Measurements from ENCODE around the gene GRAMD1B. TPM values are rescaled to one million over a fixed set of nuclear protein-coding genes. Genes with fewer than 3 reads are reported as not detected.

The GRAMD1B gene
- 10 to 100 TPM; 27.9 to 28.2 TPM for total RNA-seq
- polyA plus RNA-seq = 2.1 TPM

GRCh38 chr11:123429913-123430720 is at the start of gene GRAMD1B:
TSS of gene GRAMD1B (plus strand) at chr11:123430269. CDS start at chr11:123430793, 524 bp downstream.
- Histone ChIP-seq H3K4me3 (ENCODE audit: low read length) (peak within 1 kb of the TSS; percentile 66), H3K36me3 (ENCODE audit: insufficient read depth, low read length) (no peaks in the 10 kb centered on the region), H3K4me1 (ENCODE audit: insufficient read depth, low read length) (peaks cover 6% of the 10 kb centered on the region), H3K9me3 (ENCODE audit: low read length) (no peaks in the 10 kb centered on the region), H3K27me3 (ENCODE audit: insufficient read depth, low read length, poor library complexity, severe bottlenecking) (no peaks in the 10 kb centered on the region), H3K27ac (ENCODE audit: low read depth, low read length) (peak within 1 kb of the TSS; percentile 59)
- CTCF ChIA-PET = interaction anchor here (1.0 to 4.8 kb wide), 4 partner anchors 9 to 49 kb away, joined by 3 to 46 read pairs (median 10); no protein-coding TSS in a partner anchor
- POLR2A ChIA-PET = interaction anchor here (0.5 to 0.9 kb wide), 3 partner anchors 22 to 547 kb away, joined by 3 read pairs; no protein-coding TSS in a partner anchor
- H3K4me3 Mint-ChIP-seq = peak within 1 kb of the TSS; percentile 91 to 95 (median 92)
- DNase-seq = peak; percentile 53 to 85 (median 66)
- peaks cover 18 to 40% (median 35%) of the 10 kb centered on the region in 3 donors for H3K4me1 Mint-ChIP-seq
- H3K36me3 Mint-ChIP-seq = peaks cover 0 to 5% (median 0%) of the 10 kb centered on the region in 3 donors
- peaks cover 0 to 8% of the 10 kb centered on the region in 2 donors for H3K27me3 Mint-ChIP-seq
- H3K27ac Mint-ChIP-seq = peak within 1 kb of the TSS; percentile 49 to 95 (median 90)
- no peaks in the 10 kb centered on the region for H3K9me3 Mint-ChIP-seq

- H3K4me1 ChIP-seq (ENCODE audit: insufficient read depth, low read length) = peaks cover 4% of the 10 kb centered on the region
- no peaks in the 10 kb centered on the region for H3K9me3 Mint-ChIP-seq
- H3K9me3 ChIP-seq (ENCODE audit: low read length) = no peaks in the 10 kb centered on the region
- ChIA-PET CTCF (no interaction called here), POLR2A (no interaction called here)
- no peaks in the 10 kb centered on the region for H3K36me3 Mint-ChIP-seq
- H3K27me3 ChIP-seq (ENCODE audit: insufficient read depth, low read length, poor library complexity, severe bottlenecking) = no peaks in the 10 kb centered on the region
- no peaks in the 10 kb centered on the region for H3K36me3 ChIP-seq (ENCODE audit: insufficient read depth, low read length)
- no peak overlapping the region for H3K27ac ChIP-seq (ENCODE audit: low read depth, low read length)
- no peak for DNase-seq
- H3K4me1 Mint-ChIP-seq = peaks cover 7 to 17% (median 10%) of the 10 kb centered on the region in 3 donors
- H3K27ac Mint-ChIP-seq = peak overlapping the region in 1 of 8 donors; percentile 1
- no peaks in the 10 kb centered on the region for H3K27me3 Mint-ChIP-seq
- no peak overlapping the region for H3K4me3 ChIP-seq (ENCODE audit: low read length)
- H3K4me3 Mint-ChIP-seq = peak overlapping the region in 1 of 7 donors; percentile 37
Measured at GRCh38 chr11:123381149-123381548, 48.9 kb upstream of the GRAMD1B start.

GRCh38 chr11:123381817-123382554 is 48.1 kb upstream of the GRAMD1B start:
- DNase-seq = no peak
- Mint-ChIP-seq H3K9me3 (no peaks in the 10 kb centered on the region), H3K27ac (peak overlapping the region in 5 of 8 donors; percentile 0 to 52 (median 23)), H3K27me3 (no peaks in the 10 kb centered on the region), H3K4me3 (peak overlapping the region in 5 of 7 donors; percentile 3 to 38 (median 13)), H3K4me1 (peaks cover 7 to 17% (median 10%) of the 10 kb centered on the region in 3 donors), H3K36me3 (no peaks in the 10 kb centered on the region)
- Histone ChIP-seq H3K4me3 (ENCODE audit: low read length) (no peak overlapping the region), H3K36me3 (ENCODE audit: insufficient read depth, low read length) (no peaks in the 10 kb centered on the region), H3K4me1 (ENCODE audit: insufficient read depth, low read length) (peaks cover 4% of the 10 kb centered on the region), H3K9me3 (ENCODE audit: low read length) (no peaks in the 10 kb centered on the region), H3K27ac (ENCODE audit: low read depth, low read length) (no peak overlapping the region), H3K27me3 (ENCODE audit: insufficient read depth, low read length, poor library complexity, severe bottlenecking) (no peaks in the 10 kb centered on the region)
- CTCF ChIA-PET = no interaction called here
- POLR2A ChIA-PET = no interaction called here

DNA sequence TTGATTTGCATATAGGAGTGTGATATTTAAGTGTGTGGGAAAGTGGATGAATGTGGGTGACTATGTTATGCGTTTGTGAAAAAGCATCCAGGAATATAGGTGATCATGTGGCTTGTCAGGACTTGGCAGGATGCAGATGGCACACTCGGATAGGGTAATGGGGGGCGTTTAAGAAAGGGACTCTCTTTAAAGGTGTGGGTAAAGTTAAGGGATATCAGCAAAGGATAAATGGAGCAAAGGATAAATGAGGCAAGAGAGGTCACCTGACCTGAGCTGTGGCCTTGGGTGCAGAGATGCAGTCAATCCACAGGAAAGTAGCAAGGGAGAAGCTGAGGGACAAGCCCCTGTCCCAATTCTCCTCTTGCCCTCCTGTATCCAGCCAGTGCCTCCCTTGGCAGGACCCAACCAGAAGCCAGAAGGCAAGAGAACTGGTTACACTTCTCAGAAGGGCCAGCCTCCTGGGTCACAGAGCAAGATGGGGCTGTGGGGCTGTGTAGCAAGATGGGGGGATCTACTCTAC is 47.5 kb upstream of the GRAMD1B start:
- Mint-ChIP-seq H3K27ac (peak overlapping the region in 2 of 8 donors; percentile 0 to 16), H3K9me3 (no peaks in the 10 kb centered on the region), H3K4me3 (no peak overlapping the region), H3K27me3 (no peaks in the 10 kb centered on the region), H3K36me3 (no peaks in the 10 kb centered on the region), H3K4me1 (peaks cover 7 to 17% (median 10%) of the 10 kb centered on the region in 3 donors)
- no peak overlapping the region for H3K4me3 ChIP-seq (ENCODE audit: low read length)
- H3K9me3 ChIP-seq (ENCODE audit: low read length) = no peaks in the 10 kb centered on the region
- no peaks in the 10 kb centered on the region for H3K36me3 ChIP-seq (ENCODE audit: insufficient read depth, low read length)
- CTCF ChIA-PET = no interaction called here
- no peaks in the 10 kb centered on the region for H3K27me3 ChIP-seq (ENCODE audit: insufficient read depth, low read length, poor library complexity, severe bottlenecking)
- H3K4me1 ChIP-seq (ENCODE audit: insufficient read depth, low read length) = peaks cover 4% of the 10 kb centered on the region
- no peak overlapping the region for H3K27ac ChIP-seq (ENCODE audit: low read depth, low read length)
- no peak for DNase-seq
- POLR2A ChIA-PET = no interaction called here

- H3K4me3 Mint-ChIP-seq = no peak overlapping the region
- H3K9me3 Mint-ChIP-seq = no peaks in the 10 kb centered on the region
- Histone ChIP-seq H3K27me3 (ENCODE audit: insufficient read depth, low read length, poor library complexity, severe bottlenecking) (no peaks in the 10 kb centered on the region), H3K27ac (ENCODE audit: low read depth, low read length) (no peak overlapping the region), H3K9me3 (ENCODE audit: low read length) (no peaks in the 10 kb centered on the region), H3K36me3 (ENCODE audit: insufficient read depth, low read length) (no peaks in the 10 kb centered on the region), H3K4me1 (ENCODE audit: insufficient read depth, low read length) (peaks cover 4% of the 10 kb centered on the region), H3K4me3 (ENCODE audit: low read length) (no peak overlapping the region)
- no peaks in the 10 kb centered on the region for H3K36me3 Mint-ChIP-seq
- POLR2A ChIA-PET = no interaction called here
- H3K4me1 Mint-ChIP-seq = peaks cover 7 to 17% (median 10%) of the 10 kb centered on the region in 3 donors
- DNase-seq = no peak
- CTCF ChIA-PET = no interaction called here
- no peak overlapping the region for H3K27ac Mint-ChIP-seq
- H3K27me3 Mint-ChIP-seq = no peaks in the 10 kb centered on the region
Measured at GRCh38 chr11:123384116-123384515, 46.0 kb upstream of the GRAMD1B start.

- no peak overlapping the region for H3K27ac ChIP-seq (ENCODE audit: low read depth, low read length)
- H3K4me1 Mint-ChIP-seq = peaks cover 4 to 8% (median 7%) of the 10 kb centered on the region in 3 donors
- no peaks in the 10 kb centered on the region for H3K36me3 ChIP-seq (ENCODE audit: insufficient read depth, low read length)
- H3K4me3 ChIP-seq (ENCODE audit: low read length) = no peak overlapping the region
- H3K27me3 ChIP-seq (ENCODE audit: insufficient read depth, low read length, poor library complexity, severe bottlenecking) = no peaks in the 10 kb centered on the region
- POLR2A ChIA-PET = no interaction called here
- H3K4me1 ChIP-seq (ENCODE audit: insufficient read depth, low read length) = peaks cover 4% of the 10 kb centered on the region
- no peak overlapping the region for H3K4me3 Mint-ChIP-seq
- H3K9me3 Mint-ChIP-seq = no peaks in the 10 kb centered on the region
- DNase-seq = no peak
- CTCF ChIA-PET = no interaction called here
- H3K27ac Mint-ChIP-seq = no peak overlapping the region
- H3K27me3 Mint-ChIP-seq = no peaks in the 10 kb centered on the region
- H3K9me3 ChIP-seq (ENCODE audit: low read length) = no peaks in the 10 kb centered on the region
- no peaks in the 10 kb centered on the region for H3K36me3 Mint-ChIP-seq
Measured at GRCh38 chr11:123386796-123387510, 43.1 kb upstream of the GRAMD1B start.

DNA sequence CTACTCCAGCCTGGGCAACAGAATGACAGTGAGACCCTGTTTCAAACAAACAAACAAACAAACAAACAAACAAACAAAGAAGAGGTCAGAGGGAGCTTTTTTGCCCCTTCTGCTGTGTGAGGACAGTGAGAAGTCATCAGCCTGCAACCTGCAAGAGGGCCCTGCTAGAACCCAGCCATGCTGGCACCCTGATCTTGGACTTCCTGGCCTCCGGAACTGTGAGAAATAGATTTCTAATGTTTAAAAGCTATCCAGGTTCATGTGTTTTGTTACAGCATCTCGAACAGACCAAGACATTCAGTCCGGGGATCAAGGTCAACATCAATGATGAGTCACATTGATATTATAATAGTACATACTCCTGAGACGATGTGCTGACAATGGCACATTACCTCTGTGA is 41.4 kb upstream of the GRAMD1B start:
- Mint-ChIP-seq H3K27ac (no peak overlapping the region), H3K36me3 (no peaks in the 10 kb centered on the region), H3K27me3 (no peaks in the 10 kb centered on the region), H3K9me3 (no peaks in the 10 kb centered on the region), H3K4me3 (no peak overlapping the region), H3K4me1 (no peaks in the 10 kb centered on the region)
- POLR2A ChIA-PET = no interaction called here
- H3K9me3 ChIP-seq (ENCODE audit: low read length) = no peaks in the 10 kb centered on the region
- H3K27ac ChIP-seq (ENCODE audit: low read depth, low read length) = no peak overlapping the region
- no peaks in the 10 kb centered on the region for H3K4me1 ChIP-seq (ENCODE audit: insufficient read depth, low read length)
- no peaks in the 10 kb centered on the region for H3K27me3 ChIP-seq (ENCODE audit: insufficient read depth, low read length, poor library complexity, severe bottlenecking)
- no peaks in the 10 kb centered on the region for H3K36me3 ChIP-seq (ENCODE audit: insufficient read depth, low read length)
- H3K4me3 ChIP-seq (ENCODE audit: low read length) = no peak overlapping the region
- CTCF ChIA-PET = interaction anchor here (2.1 kb wide), 1 partner anchor 19 kb away, joined by 10 read pairs; no protein-coding TSS in a partner anchor
- no peak for DNase-seq
